AG09319 (cell line): ENCODE measurements around the gene ACSF2.
"Not testable (repeated sequence)": the region's sequence is repeated elsewhere in the genome, so short reads cannot be mapped to it uniquely, and the experiment has no call there.

ENCODE experiments used
- DNase-seq: peaks from one replicate; pipeline ENCODE4 v3.0.0-alpha.2; 2010; ENCODE audit warnings: low read depth; ENCODE audit errors: extremely low read depth
- TF ChIP-seq, protein P1 (sequence below): IDR thresholded peaks from 2 replicates; pipeline ENCODE4 v1.5.1; 2011; ENCODE audit warnings: low read depth, mild to moderate bottlenecking, inconsistent platforms, low read length, moderate library complexity

Gene ACSF2

DNA sequence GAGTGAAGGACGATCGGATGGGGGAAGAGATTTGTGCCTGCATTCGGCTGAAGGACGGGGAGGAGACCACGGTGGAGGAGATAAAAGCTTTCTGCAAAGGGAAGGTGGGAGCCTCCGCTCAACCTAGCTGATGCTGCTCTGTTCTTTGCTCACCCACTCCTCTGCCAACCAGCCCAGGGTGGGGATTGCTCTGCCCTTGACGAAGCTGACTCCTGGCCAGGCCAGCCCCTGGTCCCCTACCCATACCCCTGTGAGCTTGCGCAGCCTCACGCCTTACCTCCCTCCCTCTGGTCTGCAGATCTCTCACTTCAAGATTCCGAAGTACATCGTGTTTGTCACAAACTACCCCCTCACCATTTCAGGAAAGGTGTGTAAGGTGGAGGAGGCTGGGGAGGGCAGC is 47.9 kb downstream of the ACSF2 start:
- no peak for DNase-seq
- TF ChIP-seq, protein P1, sequence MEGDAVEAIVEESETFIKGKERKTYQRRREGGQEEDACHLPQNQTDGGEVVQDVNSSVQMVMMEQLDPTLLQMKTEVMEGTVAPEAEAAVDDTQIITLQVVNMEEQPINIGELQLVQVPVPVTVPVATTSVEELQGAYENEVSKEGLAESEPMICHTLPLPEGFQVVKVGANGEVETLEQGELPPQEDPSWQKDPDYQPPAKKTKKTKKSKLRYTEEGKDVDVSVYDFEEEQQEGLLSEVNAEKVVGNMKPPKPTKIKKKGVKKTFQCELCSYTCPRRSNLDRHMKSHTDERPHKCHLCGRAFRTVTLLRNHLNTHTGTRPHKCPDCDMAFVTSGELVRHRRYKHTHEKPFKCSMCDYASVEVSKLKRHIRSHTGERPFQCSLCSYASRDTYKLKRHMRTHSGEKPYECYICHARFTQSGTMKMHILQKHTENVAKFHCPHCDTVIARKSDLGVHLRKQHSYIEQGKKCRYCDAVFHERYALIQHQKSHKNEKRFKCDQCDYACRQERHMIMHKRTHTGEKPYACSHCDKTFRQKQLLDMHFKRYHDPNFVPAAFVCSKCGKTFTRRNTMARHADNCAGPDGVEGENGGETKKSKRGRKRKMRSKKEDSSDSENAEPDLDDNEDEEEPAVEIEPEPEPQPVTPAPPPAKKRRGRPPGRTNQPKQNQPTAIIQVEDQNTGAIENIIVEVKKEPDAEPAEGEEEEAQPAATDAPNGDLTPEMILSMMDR, result no peak

DNA sequence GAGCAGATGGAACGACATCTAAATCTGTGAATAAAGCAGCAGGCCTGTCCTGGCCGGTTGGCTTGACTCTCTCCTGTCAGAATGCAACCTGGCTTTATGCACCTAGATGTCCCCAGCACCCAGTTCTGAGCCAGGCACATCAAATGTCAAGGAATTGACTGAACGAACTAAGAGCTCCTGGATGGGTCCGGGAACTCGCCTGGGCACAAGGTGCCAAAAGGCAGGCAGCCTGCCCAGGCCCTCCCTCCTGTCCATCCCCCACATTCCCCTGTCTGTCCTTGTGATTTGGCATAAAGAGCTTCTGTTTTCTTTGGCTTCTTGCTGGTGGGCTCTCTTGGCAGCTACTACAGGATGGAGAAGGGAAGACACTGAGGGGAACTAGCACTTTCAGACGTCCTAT is 48.5 kb downstream of the ACSF2 start:
- DNase-seq, result no peak
- TF ChIP-seq, protein P1, result no peak

DNA sequence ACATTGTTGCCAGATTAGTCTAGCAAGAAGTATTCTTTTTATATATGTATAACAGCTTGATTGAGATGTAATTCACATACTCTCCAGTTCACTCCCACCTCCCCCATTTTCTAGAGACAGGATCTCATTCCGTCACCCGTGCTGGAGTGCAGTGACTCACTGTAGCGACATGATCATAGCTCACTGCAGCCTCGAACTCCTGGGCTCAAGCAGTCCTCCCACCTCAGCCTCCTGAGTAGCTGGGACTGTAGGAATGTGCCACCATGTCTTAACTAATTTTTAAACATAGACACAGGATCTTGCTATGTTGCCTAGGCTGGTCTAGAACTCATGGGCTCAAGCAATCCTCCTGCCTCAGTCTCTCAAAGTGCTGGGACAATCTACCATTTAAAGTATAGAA is 49.3 kb downstream of the ACSF2 start:
- TF ChIP-seq, protein P1, result no peak
- DNase-seq, result no peak

DNA sequence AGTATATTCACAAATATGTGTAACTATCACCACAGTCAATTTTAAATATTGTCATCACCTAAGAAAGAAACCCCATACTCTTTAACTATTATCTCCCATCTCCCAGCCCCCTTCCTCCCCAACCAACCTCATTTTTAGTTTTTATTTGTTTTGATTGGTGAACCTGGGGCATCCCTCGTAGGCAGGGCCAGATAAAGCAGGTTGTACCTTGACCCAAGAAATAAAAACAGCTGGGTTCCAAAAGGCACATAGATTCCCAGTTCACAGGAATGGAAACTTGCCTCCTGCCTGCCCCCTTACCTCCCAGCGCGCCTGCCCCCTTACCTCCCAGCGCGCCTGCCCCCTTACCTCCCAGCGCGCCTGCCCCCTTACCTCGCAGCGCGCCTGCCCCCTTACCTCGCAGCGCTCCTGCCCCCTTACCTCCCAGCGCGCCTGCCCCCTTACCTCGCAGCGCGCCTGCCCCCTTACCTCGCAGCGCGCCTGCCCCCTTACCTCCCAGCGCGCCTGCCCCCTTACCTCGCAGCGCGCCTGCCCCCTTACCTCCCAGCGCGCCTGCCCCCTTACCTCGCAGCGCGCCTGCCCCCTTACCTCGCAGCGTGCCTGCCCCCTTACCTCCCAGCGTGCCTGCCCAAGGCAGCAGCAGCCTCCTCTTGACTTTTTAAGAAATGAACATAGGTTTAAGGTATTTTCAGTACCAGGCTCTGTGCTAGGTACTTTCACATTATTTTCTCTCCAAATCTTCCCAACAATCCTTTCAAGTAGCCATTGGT is 49.9 kb downstream of the ACSF2 start:
- DNase-seq, result not testable (repeated sequence)

DNA sequence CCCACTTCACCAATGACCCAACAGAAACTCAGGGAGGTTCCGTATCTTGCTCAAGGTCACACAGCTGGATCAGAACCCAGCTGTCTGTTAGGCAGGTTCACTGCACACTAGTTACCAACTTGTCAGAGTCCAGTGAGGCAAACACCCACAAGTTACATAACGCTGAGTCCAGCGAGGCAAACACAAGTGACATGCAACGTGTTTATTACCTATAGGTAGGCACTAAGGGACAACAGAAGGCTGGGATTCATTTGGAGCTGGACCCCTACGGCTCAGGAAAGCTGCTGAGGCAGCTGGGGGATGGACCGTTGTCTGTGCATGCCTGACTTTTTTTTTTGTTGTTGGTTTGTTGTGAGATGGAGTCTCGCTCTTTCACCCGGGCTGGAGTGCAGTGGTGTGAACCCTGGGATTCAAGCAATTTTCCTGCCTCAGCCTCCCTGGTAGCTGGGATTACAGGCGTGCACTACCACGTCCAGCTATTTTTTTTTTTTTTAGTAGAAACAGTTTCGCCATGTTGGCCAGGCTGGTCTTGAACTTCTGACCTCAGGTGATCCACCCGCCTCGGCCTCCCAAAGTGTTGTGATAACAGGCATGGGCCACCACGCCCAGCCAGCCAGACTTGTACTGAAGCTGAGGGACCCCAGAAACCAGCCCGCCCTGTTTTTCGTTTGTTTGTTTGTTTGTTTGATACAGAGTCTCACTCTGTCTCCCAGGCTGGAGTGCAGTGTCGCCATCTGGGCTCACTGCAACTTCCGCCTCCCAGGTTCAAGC is 50.7 kb downstream of the ACSF2 start:
- DNase-seq, result no peak
- TF ChIP-seq, protein P1, result no peak

DNA sequence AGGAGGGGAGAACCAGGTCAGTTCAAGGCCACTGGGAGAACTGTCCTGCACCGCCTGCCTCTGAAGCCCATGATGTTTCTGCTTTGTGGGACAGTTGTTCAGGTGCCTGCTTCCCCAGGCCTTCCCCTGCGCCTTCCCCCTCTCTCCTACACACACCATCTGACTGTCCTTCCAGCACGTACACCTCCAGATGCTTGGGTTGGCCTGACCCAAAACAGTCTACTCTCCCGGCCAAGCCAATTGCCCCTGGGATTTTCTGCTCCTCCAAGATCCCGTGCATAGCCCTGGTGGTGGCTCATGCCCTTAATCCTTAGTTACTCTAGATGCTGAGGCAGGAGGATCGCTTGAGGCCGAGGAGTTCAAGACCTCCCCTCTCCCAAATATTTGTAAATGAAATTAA is 52.0 kb downstream of the ACSF2 start:
- TF ChIP-seq, protein P1, result no peak
- DNase-seq, result no peak

DNA sequence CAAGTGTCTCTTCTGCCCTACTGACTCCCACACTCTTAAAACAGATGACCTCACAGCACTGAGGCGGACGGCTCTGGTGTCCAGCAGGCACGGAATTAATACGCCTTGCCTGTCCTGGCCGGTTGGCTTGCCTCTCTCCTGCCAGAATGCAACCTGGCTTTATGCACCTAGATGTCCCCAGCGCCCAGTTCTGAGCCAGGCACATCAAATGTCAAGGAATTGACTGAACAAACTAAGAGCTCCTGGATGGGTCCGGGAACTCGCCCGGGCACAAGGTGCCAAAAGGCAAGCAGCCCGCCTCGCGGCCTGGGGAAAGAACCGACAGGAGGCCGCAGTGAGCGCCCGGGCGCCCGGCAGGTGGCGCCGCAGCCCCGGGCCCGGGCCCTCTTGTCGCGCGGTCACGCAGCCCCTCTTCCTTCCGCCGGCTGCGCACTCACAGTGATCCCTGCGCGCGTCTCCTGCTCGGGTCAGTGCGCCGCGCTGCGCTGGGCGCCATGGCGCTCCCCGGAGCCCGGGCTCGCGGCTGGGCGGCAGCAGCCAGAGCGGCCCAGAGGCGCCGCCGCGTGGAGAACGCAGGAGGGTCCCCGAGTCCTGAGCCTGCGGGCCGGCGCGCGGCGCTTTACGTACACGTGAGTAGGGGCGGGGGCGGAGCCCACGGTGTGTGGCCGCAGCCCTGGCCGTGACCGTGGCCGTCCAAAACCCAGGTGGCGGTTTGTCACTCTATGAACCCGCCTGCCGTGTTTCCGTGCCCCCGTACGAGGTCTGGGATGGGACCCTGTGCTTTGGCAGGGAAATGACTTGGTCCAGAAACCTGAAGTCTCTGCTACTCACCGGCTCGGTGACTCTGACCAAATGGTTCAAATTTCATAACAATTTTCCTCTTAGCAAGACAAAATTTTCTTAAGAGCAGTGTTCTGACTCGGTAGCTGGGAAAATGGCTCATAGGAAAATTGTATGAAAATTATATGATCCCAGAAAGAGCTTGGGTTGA is 52.7 kb downstream of the ACSF2 start, which contains the start of gene RSAD1:
RSAD1 (plus strand) TSS at position 470 of the 991 bp plus-strand sequence; CDS start at position 495, 25 bp downstream.
- peak; percentile 78 for DNase-seq
- TF ChIP-seq, protein P1, result peak; percentile 37
